Tibial artery (tissue), 4 donors: ENCODE results near the gene MED26.

Experiments used
- DNase-seq, 2 donors: peaks; one replicate each; pipeline ENCODE4 v3.0.0-alpha.2; 2019
- H3K27ac ChIP-seq, 2 donors: fragments of 200-600 bp; sonication (generic) in 1 of 2; 1 replicate in 1 of 2; 2 replicates in 1 of 2; pipeline ENCODE4 v1.5.1; 2018 to 2019; ENCODE audit warnings: mild to moderate bottlenecking in 1 of 2
- H3K27me3 ChIP-seq, 2 donors: fragments of 200-600 bp; sonication (generic) in 1 of 2; one replicate each; pipeline versions ENCODE4 v1.5.1 to v1.6.0; 2016 to 2019
- H3K36me3 ChIP-seq, 3 donors: fragments of 200-600 bp; sonication (generic) in 2 of 3; one replicate each; pipeline ENCODE4 v1.5.1; 2016 to 2019; ENCODE audit warnings: mild to moderate bottlenecking in 2 of 3
- H3K4me1 ChIP-seq, 4 donors: fragments of 200-600 bp; sonication (generic) in 2 of 4; 1 replicate in 3 of 4; 2 replicates in 1 of 4; pipeline ENCODE4 v1.5.1; 2016 to 2019
- H3K4me3 ChIP-seq, 2 donors: fragments of 200-600 bp; sonication (generic) in 1 of 2; 1 replicate in 1 of 2; 2 replicates in 1 of 2; pipeline ENCODE4 v1.5.1; 2018 to 2019; ENCODE audit warnings: mild to moderate bottlenecking in 2 of 2
- H3K9me3 ChIP-seq, 3 donors: fragments of 200-600 bp; sonication (generic) in 1 of 3; one replicate each; pipeline ENCODE4 v1.5.1; 2016 to 2019
- CTCF ChIP-seq, 2 experiments: fragments of 200-600 bp in 1 of 2; fragments of 450-650 bp in 1 of 2; IDR thresholded peaks; one replicate each; pipeline ENCODE4 v1.5.1; 2017 to 2019; ENCODE audit warnings: antibody characterized with exemption in 2 of 2, mild to moderate bottlenecking in 1 of 2, moderate library complexity in 1 of 2
- intact Hi-C: fragments of 100-400 bp; cut with DNase I; formaldehyde crosslinking; loops from one replicate; pipeline ENCODE4 v1.15.0; 2023; ENCODE audit warnings: low total_unique reads

The MED26 gene

GRCh38 chr19:16659832-16660708, 32.1 kb upstream of the MED26 start, which contains the start of gene SMIM7:
TSS of gene SMIM7 (minus strand) at chr19:16660144. CDS start at chr19:16660110, 34 bp downstream.
- no peak for TF ChIP-seq CTCF (IDR thresholded peaks at IDR 0.05)
- peaks cover 22 to 35% (median 33%) of the 10 kb centered on the region in 3 donors for H3K36me3 ChIP-seq
- H3K9me3 ChIP-seq, result no peaks in the 10 kb centered on the region
- peak within 1 kb of the TSS; percentile 91 to 95 for H3K27ac ChIP-seq
- peak within 1 kb of the TSS; percentile 70 to 91 for H3K4me3 ChIP-seq
- intact Hi-C loops, result loop anchor here (2.0 kb wide), 1 partner anchor 31 kb away; the partner anchor contains the start of gene MED26
- H3K27me3 ChIP-seq, result peaks cover 0 to 4% of the 10 kb centered on the region in 2 donors
- H3K4me1 ChIP-seq, result peaks cover 0 to 48% (median 36%) of the 10 kb centered on the region in 4 donors
- peak; percentile 98 to 99 for DNase-seq

GRCh38 chr19:16659464-16659831, 31.4 kb upstream of the MED26 start:
- Histone ChIP-seq H3K36me3 (peaks cover 28 to 41% (median 39%) of the 10 kb centered on the region in 3 donors), H3K9me3 (no peaks in the 10 kb centered on the region), H3K27ac (peak overlapping the region; percentile 91 to 95), H3K4me3 (peak overlapping the region; percentile 70 to 91), H3K27me3 (peaks cover 0 to 4% of the 10 kb centered on the region in 2 donors), H3K4me1 (peaks cover 0 to 48% (median 36%) of the 10 kb centered on the region in 4 donors)
- intact Hi-C loops, result no loop called here
- TF ChIP-seq CTCF (IDR thresholded peaks at IDR 0.05), result no peak
- no peak for DNase-seq

- Histone ChIP-seq H3K36me3 (peaks cover 49 to 62% (median 60%) of the 10 kb centered on the region in 3 donors), H3K9me3 (no peaks in the 10 kb centered on the region), H3K27ac (no peak overlapping the region), H3K27me3 (peaks cover 0 to 4% of the 10 kb centered on the region in 2 donors), H3K4me3 (no peak overlapping the region), H3K4me1 (peaks cover 0 to 41% (median 34%) of the 10 kb centered on the region in 4 donors)
- DNase-seq, result no peak
- intact Hi-C loops, result no loop called here
- no peak for TF ChIP-seq CTCF (IDR thresholded peaks at IDR 0.05)
These were observed 29.4 kb upstream of the MED26 start for GRCh38 chr19:16657384-16657783.

- intact Hi-C loops, result no loop called here
- Histone ChIP-seq H3K4me1 (peaks cover 0 to 28% (median 23%) of the 10 kb centered on the region in 4 donors), H3K4me3 (no peak overlapping the region), H3K27ac (no peak overlapping the region), H3K9me3 (no peaks in the 10 kb centered on the region), H3K27me3 (peaks cover 0 to 4% of the 10 kb centered on the region in 2 donors), H3K36me3 (peaks cover 59 to 78% (median 75%) of the 10 kb centered on the region in 3 donors)
- DNase-seq, result no peak
- no peak for TF ChIP-seq CTCF (IDR thresholded peaks at IDR 0.05)
These were observed 27.7 kb upstream of the MED26 start for GRCh38 chr19:16655727-16656126.

- DNase-seq, result no peak
- H3K4me3 ChIP-seq, result no peak overlapping the region
- H3K27me3 ChIP-seq, result no peaks in the 10 kb centered on the region
- intact Hi-C loops, result no loop called here
- no peak for TF ChIP-seq CTCF (IDR thresholded peaks at IDR 0.05)
- H3K27ac ChIP-seq, result no peak overlapping the region
- peaks cover 0 to 28% (median 23%) of the 10 kb centered on the region in 4 donors for H3K4me1 ChIP-seq
- H3K36me3 ChIP-seq, result peaks cover 59 to 89% (median 75%) of the 10 kb centered on the region in 3 donors
- no peaks in the 10 kb centered on the region for H3K9me3 ChIP-seq
These were observed 26.6 kb upstream of the MED26 start for GRCh38 chr19:16654627-16655026.
